HL-60/S4 treated with phorbol 12-myristate 13-acetate at 8.2 ng/mL for 4 days and 3 days (cell line): ENCODE measurements around the gene TTC4.

Experiments used
- in situ Hi-C: fragments of 300-500 bp; cut with MboI; formaldehyde crosslinking; loops from 2 replicates; pipeline ENCODE4 v1.15.0; 2022; ENCODE audit warnings: low sequenced_read_pairs

Gene TTC4

GRCh38 chr1:54781023-54781723, 65.5 kb downstream of the TTC4 start:
- in situ Hi-C loops: loop anchor here (25.0 kb wide), 1 partner anchor 719 kb away; the partner anchor contains the start of genes TCEANC2 and TMEM59

GRCh38 chr1:54782156-54782555, 66.5 kb downstream of the TTC4 start:
- in situ Hi-C loops: loop anchor here (25.0 kb wide), 1 partner anchor 720 kb away; the partner anchor contains the start of genes TCEANC2 and TMEM59

DNA sequence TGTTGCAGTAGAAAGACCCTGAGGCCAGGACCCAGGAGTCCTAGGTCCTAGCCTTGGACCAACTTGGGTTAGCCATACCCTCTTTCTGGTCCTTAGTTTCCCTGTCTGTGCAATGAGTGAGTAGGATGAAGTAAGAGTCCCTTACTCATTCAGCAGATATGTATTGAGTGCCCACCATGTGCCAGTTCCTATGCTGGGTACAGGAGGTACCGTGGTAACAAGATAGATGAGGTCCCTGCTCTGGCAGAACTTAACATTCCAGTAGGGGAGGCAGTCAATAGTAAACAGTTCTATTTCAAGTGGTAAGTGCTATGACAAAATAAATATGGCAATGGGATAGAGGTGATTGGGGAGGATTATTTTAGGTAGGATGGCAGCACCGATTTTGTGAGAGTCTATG, 66.9 kb downstream of the TTC4 start:
- in situ Hi-C loops: loop anchor here (25.0 kb wide), 1 partner anchor 720 kb away; the partner anchor contains the start of genes TCEANC2 and TMEM59

DNA sequence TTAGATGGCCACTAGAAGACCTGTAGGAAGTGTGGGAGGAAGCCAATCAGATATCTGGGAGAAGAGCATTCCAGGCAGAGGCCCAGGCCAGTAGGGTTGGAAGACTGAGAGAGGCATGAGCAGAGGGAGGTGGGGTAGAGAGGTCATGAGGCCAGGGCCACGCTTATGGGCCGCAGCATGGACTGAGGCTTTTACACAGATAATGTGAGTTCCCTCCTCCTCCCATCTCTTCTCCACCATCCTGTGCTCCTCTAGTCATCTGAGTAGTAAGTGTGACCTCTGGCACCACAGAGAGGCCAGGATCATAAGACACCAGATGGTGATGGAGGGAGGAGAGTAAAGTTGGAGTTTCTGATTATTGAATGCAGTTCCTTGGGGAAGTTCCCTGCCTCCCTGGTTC, 68.4 kb downstream of the TTC4 start:
- in situ Hi-C loops: loop anchor here (25.0 kb wide), 1 partner anchor 722 kb away; the partner anchor contains the start of genes TCEANC2 and TMEM59

GRCh38 chr1:54786778-54787177, 71.1 kb downstream of the TTC4 start:
- in situ Hi-C loops: loop anchor here (25.0 kb wide), 1 partner anchor 724 kb away; the partner anchor contains the start of genes TCEANC2 and TMEM59

DNA sequence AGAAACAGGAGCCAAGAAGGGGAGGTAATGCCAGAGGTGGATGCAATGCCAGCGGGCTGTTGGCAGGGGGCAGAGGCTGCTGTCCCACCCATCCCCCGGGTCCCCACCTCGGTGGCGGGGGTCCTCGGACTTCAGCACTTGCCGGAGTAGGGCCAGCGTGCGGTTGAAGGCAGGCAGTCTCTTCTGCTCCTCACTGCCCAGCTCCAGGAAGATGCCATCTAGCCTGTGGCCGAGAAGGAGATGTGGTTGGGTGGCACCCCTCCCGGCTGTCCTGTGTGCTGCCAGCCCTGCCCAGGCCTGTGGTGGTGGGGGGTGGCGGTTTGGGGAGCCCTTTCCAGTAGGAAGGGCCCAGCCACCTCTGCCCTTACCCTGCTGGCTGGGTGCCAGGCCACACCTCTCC, 71.9 kb downstream of the TTC4 start:
- in situ Hi-C loops: loop anchor here (25.0 kb wide), 1 partner anchor 725 kb away; the partner anchor contains the start of genes TCEANC2 and TMEM59

- in situ Hi-C loops: loop anchor here (25.0 kb wide), 1 partner anchor 726 kb away; the partner anchor contains the start of genes TCEANC2 and TMEM59
These were observed 72.8 kb downstream of the TTC4 start for GRCh38 chr1:54788459-54788858.

- in situ Hi-C loops: loop anchor here (25.0 kb wide), 1 partner anchor 730 kb away; the partner anchor contains the start of genes TCEANC2 and TMEM59
These were observed 76.3 kb downstream of the TTC4 start for GRCh38 chr1:54791880-54792522.
